Gastroesophageal sphincter (tissue), 4 donors: ENCODE measurements around the gene WIPF1. TPM values are rescaled to one million over a fixed set of nuclear protein-coding genes. Genes with fewer than 3 reads are reported as not detected.

Source experiments
- ATAC-seq: fragments of 150-250 bp; one replicate; pipeline ENCODE4 v1.9.1; 2016; ENCODE audit warnings: mild to moderate bottlenecking, moderate library complexity
- H3K27ac ChIP-seq, 4 donors: fragments of 200-600 bp; sonication (generic) in 3 of 4; 1 replicate in 3 of 4; 2 replicates in 1 of 4; pipeline ENCODE4 v1.5.1; 2016 to 2019
- H3K27me3 ChIP-seq: fragments of 200-600 bp; sonication (generic); one replicate; pipeline ENCODE4 v1.5.1; 2019
- H3K36me3 ChIP-seq, 2 donors: fragments of 200-600 bp; sonication (generic); one replicate each; pipeline ENCODE4 v1.5.1; 2019; ENCODE audit warnings: control low read depth in 1 of 2
- H3K4me1 ChIP-seq, 3 donors: fragments of 200-600 bp; sonication (generic); 1 replicate in 2 of 3; 2 replicates in 1 of 3; pipeline ENCODE4 v1.5.1; 2016 to 2019; ENCODE audit warnings: control low read depth in 2 of 3
- H3K4me3 ChIP-seq, 2 donors: fragments of 200-600 bp; sonication (generic); one replicate each; pipeline ENCODE4 v1.5.1; 2019; ENCODE audit warnings: mild to moderate bottlenecking in 1 of 2, moderate library complexity in 1 of 2
- H3K9me3 ChIP-seq, 3 donors: fragments of 200-600 bp; sonication (generic); one replicate each; pipeline ENCODE4 v1.5.1; 2017 to 2019; ENCODE audit warnings: control low read depth in 2 of 3
- CTCF ChIP-seq, 4 experiments: fragments of 200-600 bp in 2 of 4; fragments of 450-650 bp in 2 of 4; sonication (generic) in 1 of 4; IDR thresholded peaks; one replicate each; pipeline ENCODE4 v1.5.1; 2017 to 2019; ENCODE audit warnings: antibody characterized with exemption in 4 of 4, mild to moderate bottlenecking in 2 of 4, moderate library complexity in 2 of 4
- EP300 ChIP-seq: sonication (generic); formaldehyde crosslinking; IDR thresholded peaks from one replicate; pipeline ENCODE4 v1.6.1; 2017; ENCODE audit warnings: antibody characterized with exemption, mild to moderate bottlenecking
- POLR2A ChIP-seq, 2 donors: fragments of 450-650 bp; IDR thresholded peaks; one replicate each; pipeline ENCODE4 v1.6.1; 2017; ENCODE audit warnings: antibody characterized with exemption in 2 of 2, mild to moderate bottlenecking in 2 of 2, moderate library complexity in 1 of 2
- POLR2AphosphoS5 ChIP-seq: sonication (generic); formaldehyde crosslinking; IDR thresholded peaks from one replicate; pipeline ENCODE4 v1.6.1; 2017; ENCODE audit warnings: antibody characterized with exemption
- WGBS, 2 donors: methylation state at CpG; one replicate each; pipeline ENCODE4 v1.1.5; 2018; ENCODE audit warnings: low coverage in 1 of 2; 5-methylcytosine and 5-hydroxymethylcytosine counted together
- total RNA-seq, 4 donors: library from RNA; depleted of rRNA; stranded (reverse); fragments of >200 nt; gene quantifications; one replicate each; pipeline ENCODE4 v1.1.0, GENCODE V29; 2016

WIPF1 gene
- total RNA-seq, 4 donors from 2014 or later = 32.2 to 50.4 (median 44.2) TPM

GRCh38 chr2:174561283-174561971, 36.2 kb downstream of the WIPF1 start:
- TF ChIP-seq POLR2A (IDR thresholded peaks at IDR 0.05) (no peak), EP300 (no peak), POLR2AphosphoS5 (peak; percentile 64)

GRCh38 chr2:174560737-174561136, 36.9 kb downstream of the WIPF1 start:
- Histone ChIP-seq H3K27ac (peak overlapping the region in 3 of 4 donors; percentile 56 to 71 (median 57)), H3K9me3 (no peaks in the 10 kb centered on the region), H3K27me3 (no peaks in the 10 kb centered on the region), H3K4me3 (no peak overlapping the region), H3K4me1 (peaks cover 0 to 27% (median 4%) of the 10 kb centered on the region in 3 donors), H3K36me3 (peaks cover 0 to 35% of the 10 kb centered on the region in 2 donors)
- TF ChIP-seq POLR2A (IDR thresholded peaks at IDR 0.05) (no peak), POLR2AphosphoS5 (no peak)
- no peak for ATAC-seq

More at GRCh38 chr2:174561283-174561971, 36.2 kb downstream of the WIPF1 start:
- peak; percentile 78 for ATAC-seq
- H3K36me3 ChIP-seq = peaks cover 0 to 40% of the 10 kb centered on the region in 2 donors
- peak overlapping the region; percentile 39 to 71 (median 56) for H3K27ac ChIP-seq
- H3K27me3 ChIP-seq = no peaks in the 10 kb centered on the region
- peaks cover 0 to 27% (median 4%) of the 10 kb centered on the region in 3 donors for H3K4me1 ChIP-seq
- WGBS, 2 donors = 11 to 12% methylated on average over 6 to 8 of the region's 8 CpGs
- H3K9me3 ChIP-seq = no peaks in the 10 kb centered on the region
- H3K4me3 ChIP-seq = peak overlapping the region in 1 of 2 donors; percentile 12

- H3K36me3 ChIP-seq = peaks cover 0 to 9% of the 10 kb centered on the region in 2 donors
- H3K27me3 ChIP-seq = no peaks in the 10 kb centered on the region
- no peak for ATAC-seq
- no peaks in the 10 kb centered on the region for H3K9me3 ChIP-seq
- TF ChIP-seq EP300 (no peak), POLR2A (IDR thresholded peaks at IDR 0.05) (no peak), POLR2AphosphoS5 (no peak), CTCF (IDR thresholded peaks at IDR 0.05) (no peak)
- no peak overlapping the region for H3K27ac ChIP-seq
- peaks cover 0 to 12% (median 2%) of the 10 kb centered on the region in 3 donors for H3K4me1 ChIP-seq
- H3K4me3 ChIP-seq = no peak overlapping the region
- WGBS, 2 donors = 44 to 65% methylated on average over 4 of the region's 4 CpGs
Measured at GRCh38 chr2:174555998-174556397, 41.6 kb downstream of the WIPF1 start.

GRCh38 chr2:174554529-174555150, 43.0 kb downstream of the WIPF1 start:
- Histone ChIP-seq H3K9me3 (no peaks in the 10 kb centered on the region), H3K27ac (no peak overlapping the region), H3K4me3 (no peak overlapping the region), H3K4me1 (no peaks in the 10 kb centered on the region), H3K27me3 (no peaks in the 10 kb centered on the region), H3K36me3 (peaks cover 0 to 9% of the 10 kb centered on the region in 2 donors)
- no peak for TF ChIP-seq POLR2A (IDR thresholded peaks at IDR 0.05)
- no peak for TF ChIP-seq CTCF (IDR thresholded peaks at IDR 0.05)
- no peak for TF ChIP-seq POLR2AphosphoS5
- no peak for TF ChIP-seq EP300
- WGBS, 2 donors = 69 to 71% methylated on average over 4 of the region's 4 CpGs
- ATAC-seq = no peak

- H3K4me3 ChIP-seq = no peak overlapping the region
- H3K27ac ChIP-seq = no peak overlapping the region
- H3K4me1 ChIP-seq = no peaks in the 10 kb centered on the region
- no peak for ATAC-seq
- no peaks in the 10 kb centered on the region for H3K9me3 ChIP-seq
- H3K27me3 ChIP-seq = no peaks in the 10 kb centered on the region
- no peak for TF ChIP-seq CTCF (IDR thresholded peaks at IDR 0.05)
- no peak for TF ChIP-seq POLR2AphosphoS5
- TF ChIP-seq POLR2A (IDR thresholded peaks at IDR 0.05) = no peak
- TF ChIP-seq EP300 = no peak
- peaks cover 0 to 9% of the 10 kb centered on the region in 2 donors for H3K36me3 ChIP-seq
- WGBS, 2 donors = 73 to 100% methylated on average over 2 to 4 of the region's 5 CpGs
Measured at GRCh38 chr2:174553811-174554493, 43.7 kb downstream of the WIPF1 start.
